K562 (cell line): Measurements from ENCODE around the gene PRKACA. TPM values are rescaled to one million over a fixed set of nuclear protein-coding genes. Genes with fewer than 3 reads are reported as not detected.

Experiments used
- ARNT ChIP-seq, 2 experiments: fragments of 450-650 bp; IDR thresholded peaks; 2 replicates each; pipeline ENCODE4 v1.6.1; 2016; ENCODE audit warnings: mild to moderate bottlenecking in 1 of 2
- EWSR1 ChIP-seq: fragments of 450-650 bp; IDR thresholded peaks from 2 replicates; pipeline ENCODE4 v1.6.1; 2018; ENCODE audit warnings: borderline replicate concordance, mild to moderate bottlenecking, low read depth, moderate library complexity; ENCODE audit not compliant: partially characterized antibody
- FOS ChIP-seq: IDR thresholded peaks from 3 replicates; pipeline ENCODE4 v1.6.1; 2011; ENCODE audit not compliant: insufficient read length; ENCODE audit errors: extremely low read depth
- HNRNPK ChIP-seq: fragments of 200-400 bp; formaldehyde crosslinking; IDR thresholded peaks from one replicate; pipeline ENCODE4 v1.6.1; 2018; ENCODE audit warnings: mild to moderate bottlenecking, low read depth, low read length; ENCODE audit not compliant: poor library complexity, severe bottlenecking
- ILF3 ChIP-seq: fragments of 450-650 bp; IDR thresholded peaks from 2 replicates; pipeline ENCODE4 v1.6.1; 2018; ENCODE audit warnings: antibody characterized with exemption, mild to moderate bottlenecking, moderate library complexity, borderline replicate concordance
- KLF1 ChIP-seq: fragments of 450-650 bp; IDR thresholded peaks from 2 replicates; pipeline ENCODE4 v1.6.1; 2016; ENCODE audit warnings: missing genetic modification characterization, missing compliant biosample characterization
- KLF10 ChIP-seq: fragments of 250-450 bp; sonication (Bioruptor Pico); IDR thresholded peaks from 2 replicates; pipeline ENCODE4 v1.6.1; 2021; ENCODE audit warnings: matching md5 sums
- LEF1 ChIP-seq: fragments of 450-650 bp; IDR thresholded peaks from 2 replicates; pipeline ENCODE4 v1.6.1; 2016; ENCODE audit warnings: mild to moderate bottlenecking
- MTF1 ChIP-seq: fragments of 250-450 bp; sonication (Bioruptor Pico); IDR thresholded peaks from 2 replicates; pipeline ENCODE4 v1.9.0; 2021; ENCODE audit warnings: moderate library complexity, mild to moderate bottlenecking, inconsistent platforms, borderline replicate concordance
- NCOA4 ChIP-seq: fragments of 450-650 bp; IDR thresholded peaks from 2 replicates; pipeline ENCODE4 v1.6.1; 2018; ENCODE audit warnings: mild to moderate bottlenecking; ENCODE audit not compliant: partially characterized antibody
- PTRF ChIP-seq: fragments of 450-650 bp; IDR thresholded peaks from 2 replicates; pipeline ENCODE4 v1.6.1; 2016; ENCODE audit warnings: mild to moderate bottlenecking, missing genetic modification characterization, missing compliant biosample characterization
- RBBP5 ChIP-seq: fragments of 200-600 bp; sonication (generic); IDR thresholded peaks from 2 replicates; pipeline ENCODE4 v1.6.1; 2012; ENCODE audit warnings: borderline replicate concordance, mild to moderate bottlenecking, low read length, control low read depth, inconsistent platforms; ENCODE audit not compliant: insufficient read depth, poor library complexity, severe bottlenecking
- SMAD3 ChIP-seq: fragments of 450-650 bp; formaldehyde crosslinking; conservative IDR thresholded peaks from 2 replicates; pipeline ENCODE4 v1.4.0; 2020; ENCODE audit warnings: mild to moderate bottlenecking
- U2AF2 ChIP-seq: fragments of 200-400 bp; formaldehyde crosslinking; optimal IDR thresholded peaks from 2 replicates; pipeline ENCODE3; 2017; ENCODE audit warnings: low read depth, mild to moderate bottlenecking, low read length
- ZNF3 ChIP-seq: fragments of 250-450 bp; sonication (Bioruptor Pico); IDR thresholded peaks from 2 replicates; pipeline ENCODE4 v1.5.0; 2021; ENCODE audit warnings: mild to moderate bottlenecking, moderate library complexity
- polyA plus RNA-seq, 8 experiments: library from polyadenylated mRNA; depleted of rRNA in 4 of 8; stranded (reverse) in 5 of 8; unstranded in 3 of 8; fragments of >200 nt; fragmentation: Nextera tagmentation in 2 of 8; fragmentation: Illumina TruSeq in 1 of 8; extraction: Ambion mirVana in 2 of 8; extraction: Trizol in 1 of 8; gene quantifications; 2 replicates each; pipeline versions ENCODE4 v1.2.1 to v1.2.3, GENCODE V29; 2011 to 2014; ENCODE audit warnings: inconsistent platforms in 1 of 8, missing spikeins in 1 of 8
- total RNA-seq, 7 experiments: library from RNA; depleted of rRNA in 6 of 7; stranded (reverse); fragments of >200 nt in 6 of 7; fragmentation: Illumina TruSeq in 2 of 7; extraction: Trizol in 2 of 7; gene quantifications; 2 replicates each; pipeline versions ENCODE4 v1.2.1 to v1.2.3, GENCODE V29; 2011 to 2021; ENCODE audit warnings: low replicate concordance in 1 of 7
- TF ChIP-seq, protein P1 (sequence below): fragments of 250-450 bp; sonication (Bioruptor Pico); IDR thresholded peaks from 2 replicates; pipeline ENCODE4 v1.5.1; 2021; ENCODE audit warnings: mild to moderate bottlenecking
- TF ChIP-seq, protein P2 (sequence below): sonication (generic); formaldehyde crosslinking; IDR thresholded peaks from 2 replicates; pipeline ENCODE4 v1.8.1; 2023; ENCODE audit warnings: mild to moderate bottlenecking, missing genetic modification reagents, moderate library complexity
- TF ChIP-seq, protein P3 (sequence below): fragments of 450-650 bp; IDR thresholded peaks from 2 replicates; pipeline ENCODE4 v1.6.1; 2018; ENCODE audit not compliant: partially characterized antibody
- TF ChIP-seq, protein P4 (sequence below), 3 experiments: fragments of 200-800 bp in 1 of 3; sonication (Bioruptor generic) in 1 of 3; sonication (generic) in 1 of 3; formaldehyde crosslinking in 1 of 3; IDR thresholded peaks; 2 replicates each; pipeline versions ENCODE4 v1.6.1 to v1.8.0; 2016 to 2022; ENCODE audit warnings: mild to moderate bottlenecking in 2 of 3, missing compliant biosample characterization in 2 of 3, missing genetic modification characterization in 2 of 3, missing genetic modification reagents in 1 of 3

PRKACA gene
- total and polyA plus RNA-seq, 9 of the 15 experiments (the other 6 are each of a cell fraction or from before 2014, with no cell fraction given) = 1.2 to 63.1 (median 13.0) TPM

DNA sequence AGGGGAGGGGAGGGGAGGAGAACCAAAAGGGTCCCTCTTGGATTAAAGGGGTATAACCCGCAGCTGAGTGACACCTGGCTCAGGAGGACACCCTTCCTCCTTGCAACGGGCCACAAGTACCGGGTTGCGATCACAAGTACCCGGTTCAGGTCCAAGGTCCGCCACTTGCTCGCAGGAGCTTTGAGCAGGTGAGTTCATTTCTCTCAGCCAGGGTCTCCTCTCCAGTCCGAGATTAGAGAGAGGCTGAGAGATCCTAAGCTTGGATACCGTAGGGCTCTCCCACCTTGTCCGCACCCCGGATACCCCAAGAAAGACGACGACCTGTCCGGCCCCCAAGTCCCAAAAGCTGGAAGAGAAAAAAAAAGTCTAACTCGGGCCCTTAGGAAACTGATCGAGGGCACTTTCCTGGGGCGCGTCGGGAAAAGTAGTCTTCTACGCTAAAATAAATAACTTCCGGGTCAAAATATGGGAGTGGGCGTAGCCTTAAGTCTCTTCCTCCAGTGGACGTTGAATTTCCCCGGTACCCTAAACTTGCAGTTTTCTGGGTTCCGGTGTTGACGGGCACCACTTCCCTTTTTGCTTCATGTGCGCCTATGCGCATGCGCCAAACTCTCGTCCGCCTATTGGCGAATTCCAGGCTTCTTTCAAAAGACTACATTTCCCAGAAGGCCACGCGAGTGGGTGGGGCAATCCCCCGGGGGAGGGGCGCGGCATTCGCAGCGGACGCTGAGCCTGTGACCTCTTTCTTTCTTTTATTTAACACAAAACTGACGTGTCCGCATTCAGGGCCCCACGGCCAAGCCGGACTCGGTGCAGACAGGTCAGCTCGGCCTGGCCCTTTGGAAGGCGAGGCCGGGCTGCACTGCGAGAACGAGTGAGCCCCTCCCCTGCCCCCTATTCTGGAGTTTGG, 36.4 kb downstream of the PRKACA start (continued):
- TF ChIP-seq, protein P1, sequence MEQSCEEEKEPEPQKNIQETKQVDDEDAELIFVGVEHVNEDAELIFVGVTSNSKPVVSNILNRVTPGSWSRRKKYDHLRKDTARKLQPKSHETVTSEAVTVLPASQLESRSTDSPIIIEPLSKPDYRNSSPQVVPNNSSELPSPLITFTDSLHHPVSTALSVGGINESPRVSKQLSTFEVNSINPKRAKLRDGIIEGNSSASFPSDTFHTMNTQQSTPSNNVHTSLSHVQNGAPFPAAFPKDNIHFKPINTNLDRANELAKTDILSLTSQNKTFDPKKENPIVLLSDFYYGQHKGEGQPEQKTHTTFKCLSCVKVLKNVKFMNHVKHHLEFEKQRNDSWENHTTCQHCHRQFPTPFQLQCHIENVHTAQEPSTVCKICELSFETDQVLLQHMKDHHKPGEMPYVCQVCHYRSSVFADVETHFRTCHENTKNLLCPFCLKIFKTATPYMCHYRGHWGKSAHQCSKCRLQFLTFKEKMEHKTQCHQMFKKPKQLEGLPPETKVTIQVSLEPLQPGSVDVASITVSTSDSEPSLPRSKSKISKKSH = no peak
- TF ChIP-seq NCOA4 = no peak
- TF ChIP-seq ARNT (IDR thresholded peaks at IDR 0.05) = peak; percentile 32 to 90; a peak in 2 of 4 replicates
- TF ChIP-seq FOS = peak; percentile 13
- no peak for TF ChIP-seq RBBP5
- TF ChIP-seq ZNF3 (CRISPR knock-in tag) = no peak
- no peak for TF ChIP-seq PTRF
- no peak for TF ChIP-seq HNRNPK
- TF ChIP-seq ILF3 = no peak
- TF ChIP-seq LEF1 = no peak
- TF ChIP-seq KLF1 = no peak
- no peak for TF ChIP-seq SMAD3
- no peak for TF ChIP-seq MTF1
- TF ChIP-seq, protein P2, sequence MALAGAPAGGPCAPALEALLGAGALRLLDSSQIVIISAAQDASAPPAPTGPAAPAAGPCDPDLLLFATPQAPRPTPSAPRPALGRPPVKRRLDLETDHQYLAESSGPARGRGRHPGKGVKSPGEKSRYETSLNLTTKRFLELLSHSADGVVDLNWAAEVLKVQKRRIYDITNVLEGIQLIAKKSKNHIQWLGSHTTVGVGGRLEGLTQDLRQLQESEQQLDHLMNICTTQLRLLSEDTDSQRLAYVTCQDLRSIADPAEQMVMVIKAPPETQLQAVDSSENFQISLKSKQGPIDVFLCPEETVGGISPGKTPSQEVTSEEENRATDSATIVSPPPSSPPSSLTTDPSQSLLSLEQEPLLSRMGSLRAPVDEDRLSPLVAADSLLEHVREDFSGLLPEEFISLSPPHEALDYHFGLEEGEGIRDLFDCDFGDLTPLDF = peak; percentile 69
- TF ChIP-seq EWSR1 = no peak
- TF ChIP-seq KLF10 = no peak
- no peak for TF ChIP-seq U2AF2
- TF ChIP-seq, protein P3, sequence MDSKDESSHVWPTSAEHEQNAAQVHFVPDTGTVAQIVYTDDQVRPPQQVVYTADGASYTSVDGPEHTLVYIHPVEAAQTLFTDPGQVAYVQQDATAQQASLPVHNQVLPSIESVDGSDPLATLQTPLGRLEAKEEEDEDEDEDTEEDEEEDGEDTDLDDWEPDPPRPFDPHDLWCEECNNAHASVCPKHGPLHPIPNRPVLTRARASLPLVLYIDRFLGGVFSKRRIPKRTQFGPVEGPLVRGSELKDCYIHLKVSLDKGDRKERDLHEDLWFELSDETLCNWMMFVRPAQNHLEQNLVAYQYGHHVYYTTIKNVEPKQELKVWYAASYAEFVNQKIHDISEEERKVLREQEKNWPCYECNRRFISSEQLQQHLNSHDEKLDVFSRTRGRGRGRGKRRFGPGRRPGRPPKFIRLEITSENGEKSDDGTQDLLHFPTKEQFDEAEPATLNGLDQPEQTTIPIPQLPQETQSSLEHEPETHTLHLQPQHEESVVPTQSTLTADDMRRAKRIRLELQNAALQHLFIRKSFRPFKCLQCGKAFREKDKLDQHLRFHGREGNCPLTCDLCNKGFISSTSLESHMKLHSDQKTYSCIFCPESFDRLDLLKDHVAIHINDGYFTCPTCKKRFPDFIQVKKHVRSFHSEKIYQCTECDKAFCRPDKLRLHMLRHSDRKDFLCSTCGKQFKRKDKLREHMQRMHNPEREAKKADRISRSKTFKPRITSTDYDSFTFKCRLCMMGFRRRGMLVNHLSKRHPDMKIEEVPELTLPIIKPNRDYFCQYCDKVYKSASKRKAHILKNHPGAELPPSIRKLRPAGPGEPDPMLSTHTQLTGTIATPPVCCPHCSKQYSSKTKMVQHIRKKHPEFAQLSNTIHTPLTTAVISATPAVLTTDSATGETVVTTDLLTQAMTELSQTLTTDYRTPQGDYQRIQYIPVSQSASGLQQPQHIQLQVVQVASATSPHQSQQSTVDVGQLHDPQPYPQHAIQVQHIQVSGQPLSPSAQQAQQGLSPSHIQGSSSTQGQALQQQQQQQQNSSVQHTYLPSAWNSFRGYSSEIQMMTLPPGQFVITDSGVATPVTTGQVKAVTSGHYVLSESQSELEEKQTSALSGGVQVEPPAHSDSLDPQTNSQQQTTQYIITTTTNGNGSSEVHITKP = peak; percentile 86
- TF ChIP-seq, protein P4, sequence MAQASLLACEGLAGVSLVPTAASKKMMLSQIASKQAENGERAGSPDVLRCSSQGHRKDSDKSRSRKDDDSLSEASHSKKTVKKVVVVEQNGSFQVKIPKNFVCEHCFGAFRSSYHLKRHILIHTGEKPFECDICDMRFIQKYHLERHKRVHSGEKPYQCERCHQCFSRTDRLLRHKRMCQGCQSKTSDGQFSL (CRISPR knock-in tag; IDR thresholded peaks at IDR 0.05) = no peak; the same call in 1 of the 2 replicates
- TF ChIP-seq, protein P4 (tag; IDR thresholded peaks at IDR 0.05) = no peak
